HG02943 (cell line): ENCODE data around the gene KRT82.

Experiments
- ATAC-seq: cut with Tn5 transposase; IDR thresholded peaks from one replicate; pipeline ENCODE4 v1.9.1; 2021; ENCODE audit warnings: mild to moderate bottlenecking, low read depth, moderate library complexity; ENCODE audit not compliant: unreplicated experiment

KRT82 gene

GRCh38 chr12:52436000-52436827 is 30.1 kb upstream of the KRT82 start:
- ATAC-seq = no peak

DNA sequence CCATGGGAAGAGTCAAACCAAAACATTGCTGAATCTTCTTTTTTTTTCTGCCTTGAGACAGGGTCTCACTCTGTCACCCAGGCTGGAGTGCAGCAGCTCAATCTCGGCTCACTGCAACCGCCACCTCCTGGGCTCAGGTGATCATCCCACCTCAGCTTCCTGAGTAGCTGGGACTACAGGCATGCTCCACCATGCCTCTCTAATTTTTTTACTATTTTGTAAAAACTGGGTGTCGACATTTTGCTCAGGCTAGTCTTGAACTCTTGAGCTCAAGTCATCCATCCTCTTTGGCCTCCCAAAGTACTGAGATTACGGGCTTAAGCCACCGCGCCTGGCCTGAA is 29.5 kb upstream of the KRT82 start:
- ATAC-seq = no peak

DNA sequence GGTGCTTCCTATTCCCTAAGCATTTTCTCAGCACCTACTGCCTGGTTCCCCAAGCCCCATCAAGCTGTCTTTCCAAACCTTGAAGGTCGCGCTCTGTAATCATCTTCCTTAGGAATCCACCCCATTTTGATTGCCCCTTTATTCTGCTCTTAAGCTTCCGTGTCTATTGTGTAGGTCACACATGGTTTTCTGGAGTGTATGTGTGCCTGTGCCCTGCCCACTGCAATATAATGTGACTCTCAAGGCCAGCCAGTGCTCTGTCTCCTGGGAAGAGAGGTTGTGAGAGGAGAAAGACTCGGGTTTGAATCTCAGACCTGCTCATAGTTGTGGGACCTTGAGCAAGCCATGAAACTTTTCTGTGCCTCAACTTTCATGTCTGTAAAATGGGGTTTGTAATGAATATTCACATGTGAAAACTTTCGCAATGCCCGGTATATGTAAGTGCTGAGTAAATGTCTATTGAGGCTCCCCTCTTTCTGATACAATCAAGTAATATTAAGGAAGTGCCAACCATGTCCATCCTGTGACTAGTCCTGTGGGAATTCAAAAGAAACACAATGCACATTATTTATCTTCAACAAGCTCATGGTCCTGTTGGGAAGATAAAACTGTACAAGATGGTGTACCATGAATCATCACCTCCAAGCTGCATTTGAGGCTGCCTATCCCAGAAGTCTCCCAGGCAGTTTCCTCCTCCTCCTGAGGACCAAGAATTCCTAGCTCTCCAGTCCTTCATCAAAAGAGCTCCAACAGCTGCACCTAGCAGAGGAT is 28.8 kb upstream of the KRT82 start:
- ATAC-seq = no peak

DNA sequence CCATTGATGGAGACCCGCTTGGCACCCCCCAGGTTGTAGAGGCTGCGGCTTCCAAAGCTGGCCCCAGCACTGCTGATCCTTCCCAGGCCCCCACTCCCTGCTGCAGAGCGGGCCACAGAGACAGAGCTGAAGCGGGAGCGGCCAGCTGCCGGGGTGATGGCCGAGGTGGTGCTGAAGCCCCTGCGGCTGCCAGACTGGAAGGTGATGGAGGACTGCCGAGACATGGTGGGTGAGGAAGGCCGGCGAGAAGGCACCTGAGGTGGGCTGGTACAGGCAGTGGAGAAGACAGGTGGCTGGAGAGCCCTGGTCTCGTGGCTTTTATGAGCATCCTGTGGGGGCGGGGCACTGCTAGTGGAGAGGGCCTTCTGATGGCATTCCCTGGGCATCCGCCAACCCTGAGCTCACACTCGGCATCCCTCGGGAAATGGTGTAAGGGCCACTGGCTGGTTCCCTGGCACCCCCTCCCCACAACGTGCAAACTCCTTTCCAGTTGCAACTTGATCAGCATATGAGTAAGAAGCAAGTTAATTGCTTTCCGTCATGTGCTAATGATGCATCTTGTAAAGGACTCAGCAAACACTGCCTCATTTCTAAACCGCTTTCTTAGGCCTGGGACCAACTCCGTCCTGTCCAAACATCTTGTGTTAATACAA is 28.1 kb upstream of the KRT82 start, which contains the start of gene KRT75:
KRT75 (minus strand) TSS at position 291 of the 653 bp plus-strand sequence; CDS start at position 224, 67 bp downstream.
- ATAC-seq = no peak

GRCh38 chr12:52433501-52434080 is 27.5 kb upstream of the KRT82 start:
- no peak for ATAC-seq

- ATAC-seq = no peak
Observed at GRCh38 chr12:52432559-52433207, 26.5 kb upstream of the KRT82 start.

DNA sequence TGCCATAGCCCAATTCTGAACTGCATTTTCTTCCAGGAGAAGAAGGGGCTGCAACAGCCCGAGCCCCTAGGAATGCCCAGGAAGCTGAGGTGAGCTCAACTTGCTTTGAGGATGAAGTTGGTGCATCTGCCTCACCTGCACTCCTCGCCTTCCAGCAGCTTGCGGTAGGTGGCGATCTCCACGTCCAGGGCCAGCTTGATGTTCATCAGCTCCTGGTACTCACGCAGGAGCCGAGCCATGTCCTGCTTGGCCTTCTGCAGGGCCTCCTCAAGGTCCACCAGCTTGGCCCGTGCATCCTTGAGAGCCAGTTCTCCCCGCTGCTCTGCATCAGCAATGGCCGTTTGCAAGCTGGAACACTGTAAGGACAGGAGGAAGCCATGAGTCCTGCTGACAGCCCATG is 22.0 kb upstream of the KRT82 start:
- ATAC-seq = no peak

GRCh38 chr12:52427083-52427482 is 20.9 kb upstream of the KRT82 start:
- no peak for ATAC-seq

DNA sequence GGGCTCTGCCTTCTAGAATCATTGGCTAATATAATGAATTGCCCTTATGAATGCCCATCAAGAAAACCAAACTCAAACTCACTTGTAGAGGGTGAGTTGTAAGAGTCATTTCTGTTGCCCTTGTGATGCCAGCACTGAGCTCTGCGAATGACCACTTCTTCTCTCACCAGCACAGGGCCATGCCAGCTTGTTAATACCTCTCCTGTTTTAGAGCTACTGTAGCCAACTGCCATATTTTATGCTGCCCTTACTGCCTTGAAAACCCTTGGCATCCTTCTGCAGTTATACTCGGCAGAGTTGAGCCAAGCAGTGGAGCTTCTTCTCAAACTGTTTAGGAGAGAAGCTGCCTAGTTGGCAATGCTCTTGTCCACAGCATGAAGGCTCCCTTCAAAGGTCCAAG is 19.9 kb upstream of the KRT82 start:
- no peak for ATAC-seq

GRCh38 chr12:52425466-52425865 is 19.3 kb upstream of the KRT82 start:
- no peak for ATAC-seq

DNA sequence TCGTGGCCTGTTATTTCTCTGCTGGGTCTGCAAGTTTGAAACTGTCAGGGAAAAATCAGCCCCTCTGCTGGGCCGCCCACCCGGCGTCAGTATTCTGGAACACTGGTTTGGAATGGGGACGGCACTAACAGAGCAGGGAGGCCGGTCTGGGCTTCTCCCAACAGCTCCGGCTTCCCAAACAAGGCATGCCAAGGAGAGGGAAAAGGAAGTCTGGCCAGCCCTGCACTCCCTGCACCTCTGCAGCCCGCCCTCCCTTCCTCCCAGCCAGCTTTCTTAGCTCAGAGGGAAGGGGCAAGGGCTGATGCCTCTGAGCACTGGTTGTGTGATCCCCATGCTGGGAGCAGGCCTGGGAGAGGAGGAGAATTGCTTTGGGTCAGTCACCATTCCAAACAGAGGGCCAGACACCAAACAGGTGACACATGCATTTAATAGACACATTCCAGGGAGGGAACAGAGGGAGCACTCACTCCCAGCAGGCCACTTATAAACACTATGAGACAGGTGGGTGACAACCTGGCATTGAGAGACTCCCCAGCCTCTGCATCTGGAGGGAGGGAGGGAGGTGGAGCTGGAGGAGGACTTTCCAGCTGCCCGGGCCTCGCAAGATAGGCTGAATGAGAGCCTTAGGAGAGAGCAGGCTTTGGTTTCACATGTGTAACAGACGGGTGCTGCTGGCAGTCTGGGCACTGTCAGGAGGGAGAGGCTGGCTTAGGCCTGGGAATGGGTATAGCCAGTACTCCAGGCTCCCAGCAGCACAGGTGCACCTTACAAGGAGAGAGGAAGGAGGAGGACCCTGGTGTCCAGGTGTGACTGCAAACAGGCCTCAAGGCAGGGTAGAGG is 17.7 kb upstream of the KRT82 start:
- no peak for ATAC-seq

GRCh38 chr12:52423035-52423434 is 16.9 kb upstream of the KRT82 start:
- no peak for ATAC-seq

DNA sequence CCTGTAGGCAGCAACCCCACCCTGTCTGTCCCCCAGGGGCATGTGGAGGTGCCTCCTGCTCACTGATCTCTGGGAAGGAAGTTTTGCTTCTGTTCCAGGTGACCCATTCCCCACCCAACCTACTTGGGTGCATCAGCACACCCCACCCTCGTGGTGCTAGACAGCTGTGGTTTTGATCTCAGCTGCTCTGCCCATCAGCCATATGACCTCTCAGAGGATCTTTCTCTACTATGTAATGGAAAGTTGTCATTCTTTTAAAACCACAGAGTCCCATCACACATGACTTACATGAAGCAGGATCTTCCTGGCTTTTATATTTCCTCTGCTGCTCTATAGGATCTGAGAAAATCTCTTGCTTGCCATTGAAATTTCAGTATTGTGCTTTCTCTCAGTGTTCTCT is 13.5 kb upstream of the KRT82 start:
- ATAC-seq = no peak

- ATAC-seq = no peak
Observed at GRCh38 chr12:52418576-52419110, 12.5 kb upstream of the KRT82 start.

GRCh38 chr12:52417740-52418139 is 11.6 kb upstream of the KRT82 start:
- ATAC-seq = no peak

- ATAC-seq = no peak
Observed at GRCh38 chr12:52416795-52417194, 10.7 kb upstream of the KRT82 start.

GRCh38 chr12:52415870-52416750 is 10.0 kb upstream of the KRT82 start:
- no peak for ATAC-seq

DNA sequence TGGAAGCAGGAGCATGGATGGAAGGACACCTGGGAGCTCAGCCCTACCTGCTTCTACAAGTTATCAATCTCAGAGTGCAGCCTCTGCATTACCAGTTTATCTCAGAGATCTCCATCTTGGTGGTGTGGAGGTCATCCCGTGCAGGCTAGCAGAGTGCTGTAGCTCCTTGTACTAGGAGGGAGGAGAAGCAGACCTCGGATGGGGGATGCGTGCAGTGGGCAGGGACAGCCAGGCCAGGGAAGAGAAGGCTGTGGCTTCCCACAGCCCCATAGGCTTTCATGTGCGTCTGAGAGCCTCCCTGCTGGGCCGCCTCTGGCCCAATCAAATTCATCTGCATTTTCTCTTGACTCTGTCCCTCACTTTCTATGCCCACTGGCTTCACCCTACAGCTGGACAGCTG is 8.8 kb upstream of the KRT82 start:
- ATAC-seq = no peak
